ENCODE data around the gene OPCML.

DNA sequence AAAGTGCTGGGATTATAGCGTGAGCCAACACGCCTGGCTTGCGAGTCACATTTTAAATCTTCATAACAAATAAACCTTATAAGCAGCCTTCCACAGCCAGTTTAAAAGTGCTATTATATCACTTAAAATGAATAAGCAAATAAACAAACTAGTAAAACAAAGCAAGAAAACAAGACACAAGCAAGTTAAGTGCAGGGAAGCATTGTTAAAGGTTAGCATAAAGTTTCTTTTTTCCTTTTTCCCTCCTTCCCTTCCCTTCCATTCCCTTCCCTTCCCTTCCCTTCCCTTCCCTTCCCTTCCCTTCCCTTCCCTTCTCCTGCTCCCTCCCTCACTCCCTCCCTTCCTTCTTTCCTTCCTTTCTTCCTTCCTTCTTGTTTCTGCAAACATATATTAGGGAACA, 278.7 kb downstream of the OPCML start:
- TF ChIP-seq, protein P1, sequence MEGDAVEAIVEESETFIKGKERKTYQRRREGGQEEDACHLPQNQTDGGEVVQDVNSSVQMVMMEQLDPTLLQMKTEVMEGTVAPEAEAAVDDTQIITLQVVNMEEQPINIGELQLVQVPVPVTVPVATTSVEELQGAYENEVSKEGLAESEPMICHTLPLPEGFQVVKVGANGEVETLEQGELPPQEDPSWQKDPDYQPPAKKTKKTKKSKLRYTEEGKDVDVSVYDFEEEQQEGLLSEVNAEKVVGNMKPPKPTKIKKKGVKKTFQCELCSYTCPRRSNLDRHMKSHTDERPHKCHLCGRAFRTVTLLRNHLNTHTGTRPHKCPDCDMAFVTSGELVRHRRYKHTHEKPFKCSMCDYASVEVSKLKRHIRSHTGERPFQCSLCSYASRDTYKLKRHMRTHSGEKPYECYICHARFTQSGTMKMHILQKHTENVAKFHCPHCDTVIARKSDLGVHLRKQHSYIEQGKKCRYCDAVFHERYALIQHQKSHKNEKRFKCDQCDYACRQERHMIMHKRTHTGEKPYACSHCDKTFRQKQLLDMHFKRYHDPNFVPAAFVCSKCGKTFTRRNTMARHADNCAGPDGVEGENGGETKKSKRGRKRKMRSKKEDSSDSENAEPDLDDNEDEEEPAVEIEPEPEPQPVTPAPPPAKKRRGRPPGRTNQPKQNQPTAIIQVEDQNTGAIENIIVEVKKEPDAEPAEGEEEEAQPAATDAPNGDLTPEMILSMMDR (IDR thresholded peaks at IDR 0.05) = no peak
- TF ChIP-seq POLR2AphosphoS5 (IDR thresholded peaks at IDR 0.05) (no peak), EP300 (IDR thresholded peaks at IDR 0.05) (no peak), POLR2A (IDR thresholded peaks at IDR 0.05; ENCODE audit: low read depth) (no peak)

Measured in esophagus muscularis mucosa (tissue), 4 donors.